Panc1 (cell line): ENCODE measurements around the gene USP32. TPM values are rescaled to one million over a fixed set of nuclear protein-coding genes. Genes with fewer than 3 reads are reported as not detected.

ENCODE experiments used
- ATAC-seq: fragments of 200-7000 bp; cut with Tn5 transposase; 2 replicates; pipeline ENCODE4 v1.9.1; 2020; ENCODE audit warnings: mild to moderate bottlenecking, moderate library complexity
- BruUV-seq: library from RNA; stranded (reverse); fragments of 400-500 nt; replicated peaks from 2 replicates; lab custom pipeline; 2021; lab: Mats Ljungman, UMichigan
- CTCF ChIA-PET: fragments of 300-600 bp; sonication (Branson Sonifier 250); formaldehyde crosslinking; loops from one replicate; lab custom pipeline; 2022; ENCODE audit warnings: antibody characterized with exemption; lab: Charles Lee
- POLR2A ChIA-PET: fragments of 300-600 bp; sonication (Branson Sonifier 250); formaldehyde crosslinking; loops from one replicate; lab custom pipeline; 2022; ENCODE audit warnings: antibody characterized with exemption; lab: Charles Lee
- DNase-seq: peaks from one replicate; pipeline ENCODE4 v3.0.0-alpha.2; 2010; ENCODE audit warnings: low read depth, low spot score
- H3K27ac ChIP-seq: 2 replicates; pipeline ENCODE4 v1.5.1; 2011; ENCODE audit warnings: mild to moderate bottlenecking, low read length, inconsistent platforms
- H3K27me3 ChIP-seq: fragments of 200-500 bp; sonication (Bioruptor generic); 2 replicates; pipeline ENCODE4 v1.6.0; 2014; ENCODE audit warnings: low read length, inconsistent platforms; ENCODE audit not compliant: control insufficient read depth, insufficient read depth
- H3K36me3 ChIP-seq: fragments of 200-500 bp; sonication (Bioruptor generic); 2 replicates; pipeline ENCODE4 v1.5.1; 2014; ENCODE audit warnings: inconsistent platforms, mild to moderate bottlenecking, low read length, moderate library complexity; ENCODE audit not compliant: control insufficient read depth, insufficient read depth
- H3K4me1 ChIP-seq: 2 replicates; pipeline ENCODE4 v1.5.1; 2011; ENCODE audit warnings: inconsistent platforms, mild to moderate bottlenecking, low read length, moderate library complexity; ENCODE audit not compliant: control insufficient read depth, insufficient read depth
- H3K4me3 ChIP-seq, 2 experiments: 2 replicates each; pipeline ENCODE4 v1.5.1; 2011 to 2012; ENCODE audit warnings: low read depth in 2 of 2, low read length in 2 of 2, mild to moderate bottlenecking in 2 of 2, inconsistent platforms in 1 of 2, moderate library complexity in 1 of 2
- H3K9me3 ChIP-seq: fragments of 200-500 bp; sonication (Bioruptor generic); 2 replicates; pipeline ENCODE4 v1.5.1; 2014; ENCODE audit warnings: low read depth, mild to moderate bottlenecking, inconsistent platforms, low read length, moderate library complexity; ENCODE audit not compliant: control insufficient read depth, insufficient read depth
- CTCF ChIP-seq: fragments of 450-650 bp; IDR thresholded peaks from 2 replicates; pipeline ENCODE4 v1.5.1; 2017; ENCODE audit warnings: mild to moderate bottlenecking
- POLR2AphosphoS5 ChIP-seq: IDR thresholded peaks from 2 replicates; pipeline ENCODE4 v1.6.1; 2012; ENCODE audit warnings: mild to moderate bottlenecking, low read depth, low read length, moderate library complexity
- REST ChIP-seq, 2 experiments: IDR thresholded peaks; 2 replicates each; pipeline ENCODE4 v1.6.1; 2011 to 2012; ENCODE audit warnings: low read depth in 2 of 2, control low read depth in 1 of 2, low read length in 1 of 2, mild to moderate bottlenecking in 1 of 2, moderate library complexity in 1 of 2; ENCODE audit not compliant: insufficient read depth in 1 of 2
- SIN3A ChIP-seq: IDR thresholded peaks from 2 replicates; pipeline ENCODE4 v1.6.1; 2012; ENCODE audit warnings: low read depth, mild to moderate bottlenecking, low read length, moderate library complexity, borderline replicate concordance; ENCODE audit not compliant: insufficient read depth
- TCF7L2 ChIP-seq: IDR thresholded peaks from 2 replicates; pipeline ENCODE4 v1.6.1; 2011; ENCODE audit warnings: mild to moderate bottlenecking, low read depth, low read length, inconsistent platforms
- in situ Hi-C: cut with HindIII; loops from 2 replicates; pipeline ENCODE4 v1.10.0; 2016; ENCODE audit warnings: low sequenced_read_pairs, low pct_unique_long_range_greater_than_20kb
- intact Hi-C: fragments of 100-400 bp; cut with micrococcal nuclease; formaldehyde crosslinking; loops from one replicate; pipeline ENCODE4 v1.10.0; 2022; ENCODE audit not compliant: unreplicated experiment
- total RNA-seq: library from RNA; stranded (reverse); gene quantifications from one replicate; pipeline ENCODE4 v1.2.1, GENCODE V29; 2021; ENCODE audit not compliant: unreplicated experiment

Gene USP32
- total RNA-seq, 1 experiment from 2014 or later = 45.5 TPM

- ChIA-PET POLR2A (no interaction called here), CTCF (no interaction called here)
- TF ChIP-seq POLR2AphosphoS5 (no peak), REST (IDR thresholded peaks at IDR 0.05; ENCODE audit: insufficient read depth in 1 of 2, low read depth in 2 of 2, low read length in 1 of 2) (no peak), SIN3A (no peak), TCF7L2 (no peak), CTCF (no peak)
- intact Hi-C loops = no loop called here
- H3K27ac ChIP-seq = no peak overlapping the region
- H3K4me1 ChIP-seq = no peaks in the 10 kb centered on the region
- no TSS peak for BruUV-seq
- ATAC-seq = no peak
- no peaks in the 10 kb centered on the region for H3K9me3 ChIP-seq
- H3K36me3 ChIP-seq = peaks cover 3% of the 10 kb centered on the region; the same call in 1 of the 2 replicates
- H3K27me3 ChIP-seq = no peaks in the 10 kb centered on the region
- no peak for DNase-seq
- H3K4me3 ChIP-seq = no peak overlapping the region
- in situ Hi-C loops = no loop called here
Observed at GRCh38 chr17:60297760-60298401, 94.1 kb downstream of the USP32 start.

DNA sequence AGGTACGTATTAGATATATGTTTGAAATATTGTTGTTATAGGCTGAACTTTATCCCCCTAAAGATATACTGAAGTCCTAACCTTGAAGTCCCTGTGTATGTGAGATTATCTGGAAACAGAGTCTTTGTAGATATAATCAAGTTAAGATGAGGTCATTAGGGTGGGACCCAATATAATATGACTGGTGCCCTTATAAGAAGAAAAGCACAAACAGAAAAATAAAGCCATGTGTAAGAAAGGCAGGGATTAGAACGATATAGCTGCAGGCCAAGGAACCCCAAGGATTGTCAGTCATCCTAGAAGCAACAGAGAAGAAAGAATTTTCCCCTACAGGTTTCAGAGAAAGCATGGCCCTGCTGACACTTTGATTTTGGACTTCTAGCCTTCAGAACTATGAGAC lies 95.8 kb downstream of the USP32 start:
- peaks cover 3% of the 10 kb centered on the region; the same call in 1 of the 2 replicates for H3K36me3 ChIP-seq
- DNase-seq (no peak), ATAC-seq (no peak)
- no peak overlapping the region for H3K4me3 ChIP-seq
- in situ Hi-C loops (no loop called here), intact Hi-C loops (no loop called here)
- ChIA-PET CTCF (no interaction called here), POLR2A (no interaction called here)
- H3K9me3 ChIP-seq = no peaks in the 10 kb centered on the region
- no peaks in the 10 kb centered on the region for H3K4me1 ChIP-seq
- H3K27ac ChIP-seq = no peak overlapping the region
- TF ChIP-seq REST (IDR thresholded peaks at IDR 0.05; ENCODE audit: insufficient read depth in 1 of 2, low read depth in 2 of 2, low read length in 1 of 2) (no peak), TCF7L2 (no peak), CTCF (no peak), SIN3A (no peak), POLR2AphosphoS5 (no peak)
- BruUV-seq = no TSS peak
- no peaks in the 10 kb centered on the region for H3K27me3 ChIP-seq
